Left ventricle myocardium inferior (tissue), 1 donor: ENCODE measurements around the gene MED13L. TPM values are rescaled to one million over a fixed set of nuclear protein-coding genes. Genes with fewer than 3 reads are reported as not detected.

Source experiments
- DNase-seq: peaks from one replicate; pipeline ENCODE4 v3.0.0-alpha.2; 2020
- H3K27ac ChIP-seq: fragments of 200-600 bp; replicated peaks from 2 replicates; pipeline ENCODE4 v1.8.0; 2021
- H3K27me3 ChIP-seq: fragments of 200-600 bp; 2 replicates; pipeline ENCODE4 v1.8.0; 2021; ENCODE audit warnings: low read depth
- H3K36me3 ChIP-seq: fragments of 200-600 bp; 2 replicates; pipeline ENCODE4 v1.8.0; 2021
- H3K4me1 ChIP-seq: fragments of 200-600 bp; 2 replicates; pipeline ENCODE4 v1.8.0; 2021
- H3K4me3 ChIP-seq: fragments of 200-600 bp; 2 replicates; pipeline ENCODE4 v1.8.0; 2021; ENCODE audit warnings: mild to moderate bottlenecking, moderate library complexity
- H3K9me3 ChIP-seq: fragments of 200-600 bp; replicated peaks from 2 replicates; pipeline ENCODE4 v1.8.0; 2021
- intact Hi-C: fragments of 100-400 bp; cut with micrococcal nuclease; formaldehyde crosslinking; loops from one replicate; pipeline ENCODE4 v1.11.0; 2022
- total RNA-seq: library from RNA; stranded (reverse); fragmentation: NEBNext Ultra II Directional; extraction: Animal tissue kit (Norgen Biotek cat#: 25700); gene quantifications from one replicate; pipeline ENCODE4 v1.2.1, GENCODE V29; 2021
- TF ChIP-seq, protein P1 (sequence below): fragments of 200-600 bp; IDR thresholded peaks from 2 replicates; pipeline ENCODE4 v1.8.0; 2021; ENCODE audit warnings: antibody characterized with exemption, mild to moderate bottlenecking, borderline replicate concordance
- donor health status: DM: no; HTN: yes; CAD: no; lungs with severe emphysema.

The MED13L gene
- total RNA-seq, 1 donor from 2014 or later, result 55.0 TPM

DNA sequence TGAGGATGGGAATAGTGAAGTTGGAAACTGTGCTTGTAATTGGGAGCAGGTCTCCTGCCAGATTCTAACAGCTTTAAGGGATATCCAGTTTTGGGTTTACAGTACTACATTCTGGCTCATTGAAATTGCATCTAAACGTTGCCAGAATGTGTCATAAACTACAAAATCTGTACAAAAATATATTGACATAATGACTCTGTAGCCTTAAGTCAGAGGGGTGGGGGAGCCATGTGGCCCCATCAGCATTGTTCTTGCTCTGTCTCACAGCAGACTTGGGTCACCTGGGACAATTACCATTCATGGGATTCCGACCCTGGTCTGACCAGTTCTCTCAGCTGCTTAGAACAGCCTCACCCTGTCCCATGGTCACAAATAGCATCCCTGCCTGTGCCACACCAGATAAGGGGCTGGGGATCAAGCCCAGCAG lies 43.3 kb upstream of the MED13L start:
- no peaks in the 10 kb centered on the region for H3K36me3 ChIP-seq
- H3K27ac ChIP-seq, result peak overlapping the region; percentile 74
- TF ChIP-seq, protein P1, sequence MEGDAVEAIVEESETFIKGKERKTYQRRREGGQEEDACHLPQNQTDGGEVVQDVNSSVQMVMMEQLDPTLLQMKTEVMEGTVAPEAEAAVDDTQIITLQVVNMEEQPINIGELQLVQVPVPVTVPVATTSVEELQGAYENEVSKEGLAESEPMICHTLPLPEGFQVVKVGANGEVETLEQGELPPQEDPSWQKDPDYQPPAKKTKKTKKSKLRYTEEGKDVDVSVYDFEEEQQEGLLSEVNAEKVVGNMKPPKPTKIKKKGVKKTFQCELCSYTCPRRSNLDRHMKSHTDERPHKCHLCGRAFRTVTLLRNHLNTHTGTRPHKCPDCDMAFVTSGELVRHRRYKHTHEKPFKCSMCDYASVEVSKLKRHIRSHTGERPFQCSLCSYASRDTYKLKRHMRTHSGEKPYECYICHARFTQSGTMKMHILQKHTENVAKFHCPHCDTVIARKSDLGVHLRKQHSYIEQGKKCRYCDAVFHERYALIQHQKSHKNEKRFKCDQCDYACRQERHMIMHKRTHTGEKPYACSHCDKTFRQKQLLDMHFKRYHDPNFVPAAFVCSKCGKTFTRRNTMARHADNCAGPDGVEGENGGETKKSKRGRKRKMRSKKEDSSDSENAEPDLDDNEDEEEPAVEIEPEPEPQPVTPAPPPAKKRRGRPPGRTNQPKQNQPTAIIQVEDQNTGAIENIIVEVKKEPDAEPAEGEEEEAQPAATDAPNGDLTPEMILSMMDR, result no peak
- intact Hi-C loops, result no loop called here
- no peak for DNase-seq
- no peak overlapping the region for H3K4me3 ChIP-seq
- H3K27me3 ChIP-seq, result peaks cover under 1% of the 10 kb centered on the region
- H3K9me3 ChIP-seq, result no peaks in the 10 kb centered on the region
- peaks cover 27% of the 10 kb centered on the region for H3K4me1 ChIP-seq

DNA sequence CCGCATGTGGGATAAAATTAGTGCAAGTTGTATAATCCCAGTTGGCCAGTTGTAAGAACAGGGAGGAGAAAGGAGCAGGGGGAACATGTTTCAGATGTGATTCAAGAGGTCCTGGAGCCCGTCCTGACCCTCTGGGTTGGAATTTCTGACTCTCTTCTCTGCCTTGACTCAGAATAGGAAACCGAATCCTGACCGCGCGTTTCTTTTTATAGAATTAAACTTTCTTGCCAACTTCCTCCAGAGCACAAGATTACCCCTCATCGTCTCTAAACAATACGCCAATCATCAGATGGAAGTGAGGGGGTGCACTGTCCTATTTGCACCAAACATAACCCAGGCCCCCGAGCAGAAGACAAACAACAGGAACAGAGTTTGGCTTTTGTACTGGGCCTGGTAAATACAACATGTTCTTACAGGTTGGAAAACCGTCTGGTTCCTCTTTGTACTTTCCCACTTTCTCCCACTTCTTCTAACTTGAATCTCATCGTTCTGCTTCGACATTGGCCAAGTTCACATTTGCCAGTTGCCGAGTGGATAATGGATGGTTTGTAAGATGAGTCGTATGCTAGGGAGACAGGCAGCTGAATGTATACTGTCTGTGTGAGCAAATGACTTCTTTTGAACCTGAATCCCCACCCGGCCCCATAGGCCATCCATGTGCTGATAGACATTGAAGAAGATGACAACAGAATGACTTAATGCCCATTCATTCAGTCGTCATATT lies 42.6 kb upstream of the MED13L start:
- DNase-seq, result peak; percentile 50
- TF ChIP-seq, protein P1, result no peak
- Histone ChIP-seq H3K36me3 (no peaks in the 10 kb centered on the region), H3K4me3 (peak overlapping the region; percentile 34), H3K27me3 (peaks cover 6% of the 10 kb centered on the region), H3K9me3 (no peaks in the 10 kb centered on the region), H3K27ac (peak overlapping the region; percentile 74), H3K4me1 (peaks cover 27% of the 10 kb centered on the region)
- intact Hi-C loops, result no loop called here

DNA sequence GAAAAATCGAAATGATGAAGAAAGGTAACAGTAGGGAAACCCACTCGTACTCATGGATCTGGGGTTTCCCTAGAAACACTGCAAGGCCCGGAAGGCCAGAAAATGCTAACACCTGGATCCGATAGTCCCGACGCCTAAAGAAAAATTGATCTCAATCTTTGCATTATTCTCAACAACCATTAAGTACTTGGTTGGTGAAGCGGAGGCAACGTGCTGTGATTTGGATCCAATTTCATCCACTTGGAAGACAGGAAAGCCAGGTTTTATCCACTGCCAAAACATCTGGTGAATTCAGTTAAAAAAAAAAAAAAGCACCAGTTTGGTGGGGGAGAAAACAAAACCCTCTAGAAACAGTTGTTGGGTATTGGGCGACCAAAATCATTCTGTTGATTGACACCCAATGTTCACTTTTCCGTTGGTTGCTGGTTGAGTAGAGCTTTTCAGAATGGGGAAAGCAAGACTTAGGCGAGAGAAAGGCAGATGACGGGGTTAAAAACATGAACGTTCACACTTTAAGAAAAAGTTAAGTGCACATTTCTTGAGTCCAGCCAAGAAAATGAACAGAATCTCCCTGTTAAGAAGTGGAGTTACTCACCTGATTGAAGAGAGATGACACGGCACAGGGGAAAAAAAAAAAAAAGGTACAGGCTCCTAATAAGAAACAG lies 41.9 kb upstream of the MED13L start:
- Histone ChIP-seq H3K4me1 (peaks cover 27% of the 10 kb centered on the region), H3K27me3 (peaks cover 6% of the 10 kb centered on the region), H3K36me3 (no peaks in the 10 kb centered on the region), H3K4me3 (peak overlapping the region; percentile 34), H3K27ac (peak overlapping the region; percentile 74), H3K9me3 (no peaks in the 10 kb centered on the region)
- intact Hi-C loops, result no loop called here
- no peak for DNase-seq
- TF ChIP-seq, protein P1, result no peak

DNA sequence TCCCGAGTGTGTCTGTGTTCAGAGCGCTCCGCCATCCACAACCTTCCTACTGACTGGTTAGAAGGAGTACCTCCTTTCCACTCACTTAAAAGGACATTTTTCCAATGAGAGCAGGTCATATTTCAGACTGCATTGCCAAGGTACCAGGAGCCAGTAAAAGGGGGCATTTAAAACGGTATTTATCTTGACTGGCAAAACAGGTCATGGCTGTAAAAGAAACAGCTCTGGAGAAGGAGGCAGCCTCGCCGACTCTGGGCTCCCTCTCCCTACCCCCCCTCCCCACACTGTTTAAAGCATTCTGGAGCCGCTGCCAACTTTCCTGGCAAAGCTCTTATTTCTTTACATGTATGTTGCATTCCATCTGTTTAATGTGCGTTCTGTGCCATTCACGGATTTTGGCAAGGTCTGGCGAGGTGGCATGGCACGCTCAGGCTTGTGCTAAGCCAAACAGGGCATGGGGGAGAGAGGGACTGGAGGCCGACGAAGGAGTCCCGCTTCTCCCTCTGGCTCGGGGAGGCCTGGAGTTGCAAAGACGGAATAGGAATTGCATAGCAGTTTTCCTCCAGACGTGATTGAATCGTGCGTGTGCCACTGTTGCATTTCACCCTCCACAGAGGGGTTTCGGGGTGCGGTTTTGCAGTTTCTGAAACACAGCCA lies 41.2 kb upstream of the MED13L start:
- no peak for DNase-seq
- peaks cover 6% of the 10 kb centered on the region for H3K27me3 ChIP-seq
- intact Hi-C loops, result no loop called here
- TF ChIP-seq, protein P1, result no peak
- H3K36me3 ChIP-seq, result no peaks in the 10 kb centered on the region
- H3K9me3 ChIP-seq, result no peaks in the 10 kb centered on the region
- H3K4me3 ChIP-seq, result no peak overlapping the region
- H3K27ac ChIP-seq, result no peak overlapping the region
- peaks cover 27% of the 10 kb centered on the region for H3K4me1 ChIP-seq

DNA sequence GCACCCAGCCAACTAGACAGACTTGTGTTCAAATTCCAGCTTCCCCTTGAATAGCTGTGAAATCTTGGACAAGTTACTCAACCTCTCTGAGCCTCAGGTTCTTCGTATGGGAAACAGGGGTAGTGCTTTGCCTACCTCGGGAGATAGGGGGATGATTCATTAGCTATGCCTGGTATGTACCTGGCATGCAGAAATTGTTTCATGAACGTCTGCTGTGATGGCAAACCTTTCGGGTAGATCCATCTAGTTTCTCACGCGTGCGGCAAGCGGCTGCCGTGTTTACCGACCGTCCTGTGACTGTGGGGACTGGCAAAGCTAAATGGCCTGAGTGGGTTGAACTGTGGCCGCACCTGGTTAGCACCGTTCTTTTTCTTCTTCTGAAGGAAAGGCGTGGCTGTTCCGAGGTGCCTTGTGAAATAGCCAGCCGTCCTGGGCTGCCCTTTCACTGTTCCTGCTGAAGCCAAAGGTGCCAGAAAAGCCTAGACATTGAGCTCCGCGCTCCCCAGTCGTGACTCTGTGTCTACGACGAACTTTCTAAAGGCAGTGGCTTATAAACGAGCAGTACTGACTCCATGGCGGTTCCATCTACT lies 40.6 kb upstream of the MED13L start:
- H3K4me1 ChIP-seq, result peaks cover 27% of the 10 kb centered on the region
- H3K36me3 ChIP-seq, result no peaks in the 10 kb centered on the region
- intact Hi-C loops, result no loop called here
- H3K9me3 ChIP-seq, result no peaks in the 10 kb centered on the region
- H3K27ac ChIP-seq, result no peak overlapping the region
- TF ChIP-seq, protein P1, result no peak
- no peak for DNase-seq
- H3K27me3 ChIP-seq, result peaks cover 6% of the 10 kb centered on the region
- H3K4me3 ChIP-seq, result no peak overlapping the region
